ENCODE results near the gene BTBD16. TPM values are rescaled to one million over a fixed set of nuclear protein-coding genes. Genes with fewer than 3 reads are reported as not detected.

BTBD16 gene
- total and polyA plus RNA-seq, 4 donors: 0.42 to 2.8 (median 1.8) TPM

DNA sequence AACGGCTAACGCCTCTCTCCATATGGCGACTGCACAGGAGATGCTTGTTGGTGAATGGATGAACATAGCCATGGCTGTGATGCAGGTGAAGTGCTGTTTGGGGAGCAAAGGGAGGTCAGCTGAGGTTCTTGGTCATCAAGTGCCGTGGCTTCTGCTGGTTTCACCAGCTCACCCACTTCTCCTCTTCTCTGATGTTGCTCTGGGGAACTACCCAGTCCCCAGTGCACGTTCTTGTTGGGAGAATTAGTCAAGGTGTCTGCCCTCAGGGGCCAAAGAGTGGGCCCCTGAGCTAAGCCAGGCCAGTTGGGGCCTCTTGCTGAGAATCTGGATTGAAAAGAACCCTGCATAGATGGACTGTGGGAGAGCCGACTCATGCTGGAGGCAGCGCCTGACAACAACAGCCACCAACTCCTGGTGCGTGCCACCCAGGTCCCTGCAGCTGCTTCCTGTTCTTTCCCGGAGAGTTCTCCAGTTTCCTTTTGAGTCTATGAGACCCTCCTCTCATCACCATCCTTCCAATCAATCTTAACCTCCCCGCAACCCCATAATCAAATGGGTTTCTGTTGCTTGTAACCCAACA is 3.0 kb downstream of the BTBD16 start:
- H3K36me3 ChIP-seq (ENCODE audit: control insufficient read depth in 4 of 4, insufficient read depth in 3 of 4, low read depth in 1 of 4, low read length in 3 of 4): no peaks in the 10 kb centered on the region
- no peaks in the 10 kb centered on the region for H3K4me1 ChIP-seq (ENCODE audit: control insufficient read depth in 4 of 4, insufficient read depth in 4 of 4, low read length in 3 of 4)
- 84% methylated on average over 10 of the region's 10 CpGs for WGBS
- H3K4me3 ChIP-seq (ENCODE audit: low read depth in 1 of 3, low read length in 3 of 3): no peak overlapping the region
- H3K9me3 ChIP-seq (ENCODE audit: control insufficient read depth in 4 of 4, low read length in 3 of 4): no peaks in the 10 kb centered on the region
- no peaks in the 10 kb centered on the region for H3K27me3 ChIP-seq (ENCODE audit: control insufficient read depth in 4 of 4, insufficient read depth in 4 of 4, low read length in 3 of 4)
- H3K9ac ChIP-seq (ENCODE audit: low read depth in 1 of 2, low read length in 2 of 2): no peak overlapping the region
- DNase-seq (ENCODE audit: low spot score): no peak
- no peak overlapping the region for H3K27ac ChIP-seq (ENCODE audit: low read depth in 1 of 2, low read length in 2 of 2)
- TF ChIP-seq NR2F2 (IDR thresholded peaks at IDR 0.05) (no peak), HNF4G (IDR thresholded peaks at IDR 0.05) (no peak), HNF4A (conservative IDR thresholded peaks at IDR 0.05) (no peak), JUND (IDR thresholded peaks at IDR 0.05) (no peak), RAD21 (IDR thresholded peaks at IDR 0.05) (no peak), FOXA1 (IDR thresholded peaks at IDR 0.05) (no peak), FOXA2 (IDR thresholded peaks at IDR 0.05) (no peak), GABPA (IDR thresholded peaks at IDR 0.05 in 1 of 2, conservative IDR thresholded peaks at IDR 0.05 in 1 of 2) (no peak), TAF1 (conservative IDR thresholded peaks at IDR 0.05) (no peak), YY1 (IDR thresholded peaks at IDR 0.05) (no peak), RXRA (IDR thresholded peaks at IDR 0.05) (no peak)
- TF ChIP-seq, protein P1, sequence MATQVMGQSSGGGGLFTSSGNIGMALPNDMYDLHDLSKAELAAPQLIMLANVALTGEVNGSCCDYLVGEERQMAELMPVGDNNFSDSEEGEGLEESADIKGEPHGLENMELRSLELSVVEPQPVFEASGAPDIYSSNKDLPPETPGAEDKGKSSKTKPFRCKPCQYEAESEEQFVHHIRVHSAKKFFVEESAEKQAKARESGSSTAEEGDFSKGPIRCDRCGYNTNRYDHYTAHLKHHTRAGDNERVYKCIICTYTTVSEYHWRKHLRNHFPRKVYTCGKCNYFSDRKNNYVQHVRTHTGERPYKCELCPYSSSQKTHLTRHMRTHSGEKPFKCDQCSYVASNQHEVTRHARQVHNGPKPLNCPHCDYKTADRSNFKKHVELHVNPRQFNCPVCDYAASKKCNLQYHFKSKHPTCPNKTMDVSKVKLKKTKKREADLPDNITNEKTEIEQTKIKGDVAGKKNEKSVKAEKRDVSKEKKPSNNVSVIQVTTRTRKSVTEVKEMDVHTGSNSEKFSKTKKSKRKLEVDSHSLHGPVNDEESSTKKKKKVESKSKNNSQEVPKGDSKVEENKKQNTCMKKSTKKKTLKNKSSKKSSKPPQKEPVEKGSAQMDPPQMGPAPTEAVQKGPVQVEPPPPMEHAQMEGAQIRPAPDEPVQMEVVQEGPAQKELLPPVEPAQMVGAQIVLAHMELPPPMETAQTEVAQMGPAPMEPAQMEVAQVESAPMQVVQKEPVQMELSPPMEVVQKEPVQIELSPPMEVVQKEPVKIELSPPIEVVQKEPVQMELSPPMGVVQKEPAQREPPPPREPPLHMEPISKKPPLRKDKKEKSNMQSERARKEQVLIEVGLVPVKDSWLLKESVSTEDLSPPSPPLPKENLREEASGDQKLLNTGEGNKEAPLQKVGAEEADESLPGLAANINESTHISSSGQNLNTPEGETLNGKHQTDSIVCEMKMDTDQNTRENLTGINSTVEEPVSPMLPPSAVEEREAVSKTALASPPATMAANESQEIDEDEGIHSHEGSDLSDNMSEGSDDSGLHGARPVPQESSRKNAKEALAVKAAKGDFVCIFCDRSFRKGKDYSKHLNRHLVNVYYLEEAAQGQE (IDR thresholded peaks at IDR 0.05): no peak
- TF ChIP-seq, protein P2, sequence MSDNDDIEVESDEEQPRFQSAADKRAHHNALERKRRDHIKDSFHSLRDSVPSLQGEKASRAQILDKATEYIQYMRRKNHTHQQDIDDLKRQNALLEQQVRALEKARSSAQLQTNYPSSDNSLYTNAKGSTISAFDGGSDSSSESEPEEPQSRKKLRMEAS (IDR thresholded peaks at IDR 0.05): no peak
- TF ChIP-seq, protein P3, sequence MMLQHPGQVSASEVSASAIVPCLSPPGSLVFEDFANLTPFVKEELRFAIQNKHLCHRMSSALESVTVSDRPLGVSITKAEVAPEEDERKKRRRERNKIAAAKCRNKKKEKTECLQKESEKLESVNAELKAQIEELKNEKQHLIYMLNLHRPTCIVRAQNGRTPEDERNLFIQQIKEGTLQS (IDR thresholded peaks at IDR 0.05): no peak

DNA sequence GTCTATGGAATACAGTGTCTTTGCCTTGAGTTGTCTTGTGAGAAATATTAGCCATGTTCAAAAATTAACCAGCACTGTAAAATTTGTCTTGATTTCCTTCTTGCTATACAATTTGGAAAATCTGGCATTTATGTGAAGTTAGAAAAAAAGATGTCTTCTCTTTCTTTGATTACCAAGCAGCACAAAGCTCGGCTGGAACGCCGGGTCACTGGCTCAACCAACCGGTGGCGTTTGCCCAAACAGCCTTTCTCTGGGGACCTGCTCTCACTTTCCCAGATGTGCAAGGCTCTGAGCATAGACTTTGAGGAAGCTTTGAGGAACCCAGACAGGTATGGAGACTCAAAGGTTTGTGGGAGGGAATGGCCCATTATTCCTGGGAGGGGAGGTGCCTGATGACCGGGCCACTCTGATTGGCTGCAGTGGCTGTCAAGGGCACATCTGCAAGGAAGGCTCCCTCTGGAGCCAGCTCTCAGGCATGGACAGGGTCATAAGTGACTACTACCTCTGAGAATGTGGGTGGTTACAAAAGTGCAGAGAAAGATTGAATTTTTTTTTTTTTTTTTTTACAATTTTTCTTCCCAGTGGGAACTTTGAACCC is 5.6 kb downstream of the BTBD16 start:
- no peak for DNase-seq (ENCODE audit: low spot score)
- H3K9ac ChIP-seq (ENCODE audit: low read depth in 1 of 2, low read length in 2 of 2): no peak overlapping the region
- no peaks in the 10 kb centered on the region for H3K4me1 ChIP-seq (ENCODE audit: control insufficient read depth in 4 of 4, insufficient read depth in 4 of 4, low read length in 3 of 4)
- H3K9me3 ChIP-seq (ENCODE audit: control insufficient read depth in 4 of 4, low read length in 3 of 4): no peaks in the 10 kb centered on the region
- no peak for TF ChIP-seq FOXA1 (IDR thresholded peaks at IDR 0.05)
- TF ChIP-seq, protein P4, sequence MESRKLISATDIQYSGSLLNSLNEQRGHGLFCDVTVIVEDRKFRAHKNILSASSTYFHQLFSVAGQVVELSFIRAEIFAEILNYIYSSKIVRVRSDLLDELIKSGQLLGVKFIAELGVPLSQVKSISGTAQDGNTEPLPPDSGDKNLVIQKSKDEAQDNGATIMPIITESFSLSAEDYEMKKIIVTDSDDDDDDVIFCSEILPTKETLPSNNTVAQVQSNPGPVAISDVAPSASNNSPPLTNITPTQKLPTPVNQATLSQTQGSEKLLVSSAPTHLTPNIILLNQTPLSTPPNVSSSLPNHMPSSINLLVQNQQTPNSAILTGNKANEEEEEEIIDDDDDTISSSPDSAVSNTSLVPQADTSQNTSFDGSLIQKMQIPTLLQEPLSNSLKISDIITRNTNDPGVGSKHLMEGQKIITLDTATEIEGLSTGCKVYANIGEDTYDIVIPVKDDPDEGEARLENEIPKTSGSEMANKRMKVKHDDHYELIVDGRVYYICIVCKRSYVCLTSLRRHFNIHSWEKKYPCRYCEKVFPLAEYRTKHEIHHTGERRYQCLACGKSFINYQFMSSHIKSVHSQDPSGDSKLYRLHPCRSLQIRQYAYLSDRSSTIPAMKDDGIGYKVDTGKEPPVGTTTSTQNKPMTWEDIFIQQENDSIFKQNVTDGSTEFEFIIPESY (IDR thresholded peaks at IDR 0.05): no peak
- no peak for TF ChIP-seq YY1 (IDR thresholded peaks at IDR 0.05)
- no peak overlapping the region for H3K27ac ChIP-seq (ENCODE audit: low read depth in 1 of 2, low read length in 2 of 2)
- H3K27me3 ChIP-seq (ENCODE audit: control insufficient read depth in 4 of 4, insufficient read depth in 4 of 4, low read length in 3 of 4): no peaks in the 10 kb centered on the region
- H3K36me3 ChIP-seq (ENCODE audit: control insufficient read depth in 4 of 4, insufficient read depth in 3 of 4, low read depth in 1 of 4, low read length in 3 of 4): no peaks in the 10 kb centered on the region
- H3K4me3 ChIP-seq (ENCODE audit: low read depth in 1 of 3, low read length in 3 of 3): no peak overlapping the region
- 94% methylated on average over 6 of the region's 6 CpGs for WGBS
